HG02610 (cell line): ENCODE data around the gene BUB1.
"Not testable (repeated sequence)": the region's sequence is repeated elsewhere in the genome, so short reads cannot be mapped to it uniquely, and the experiment has no call there.

Source experiments
- ATAC-seq: cut with Tn5 transposase; IDR thresholded peaks from one replicate; pipeline ENCODE4 v1.9.1; 2021; ENCODE audit warnings: mild to moderate bottlenecking, moderate library complexity; ENCODE audit not compliant: unreplicated experiment

Gene BUB1

GRCh38 chr2:110677530-110678456 is at the start of gene BUB1:
Gene BUB1, minus strand, starts transcription at chr2:110678063. Its CDS starts 68 bp downstream, at chr2:110677995.
- ATAC-seq: peak; percentile 64

- ATAC-seq: no peak
Measured at GRCh38 chr2:110726285-110726684, 48.4 kb upstream of the BUB1 start.

- no peak for ATAC-seq
Measured at GRCh38 chr2:110725859-110726258, 48.0 kb upstream of the BUB1 start.

GRCh38 chr2:110725370-110725769 is 47.5 kb upstream of the BUB1 start:
- no peak for ATAC-seq

- no peak for ATAC-seq
Measured at GRCh38 chr2:110724820-110725219, 47.0 kb upstream of the BUB1 start.

GRCh38 chr2:110720547-110720946 is 42.7 kb upstream of the BUB1 start:
- no peak for ATAC-seq

- ATAC-seq: no peak
Measured at GRCh38 chr2:110718990-110719389, 41.1 kb upstream of the BUB1 start.

- peak; percentile 41 for ATAC-seq
Measured at GRCh38 chr2:110718382-110718781, 40.5 kb upstream of the BUB1 start.

GRCh38 chr2:110717734-110718133 is 39.9 kb upstream of the BUB1 start:
- ATAC-seq: no peak

- no peak for ATAC-seq
Measured at GRCh38 chr2:110716959-110717645, 39.2 kb upstream of the BUB1 start.

GRCh38 chr2:110714452-110715224 is 36.8 kb upstream of the BUB1 start:
- ATAC-seq: no peak

- ATAC-seq: peak; percentile 77
Measured at GRCh38 chr2:110713513-110714362, 35.9 kb upstream of the BUB1 start.

- ATAC-seq: no peak
Measured at GRCh38 chr2:110712737-110713136, 34.9 kb upstream of the BUB1 start.

GRCh38 chr2:110708455-110708854 is 30.6 kb upstream of the BUB1 start:
- ATAC-seq: no peak

- no peak for ATAC-seq
Measured at GRCh38 chr2:110707386-110707965, 29.6 kb upstream of the BUB1 start.

GRCh38 chr2:110702514-110703380 is 24.9 kb upstream of the BUB1 start:
- ATAC-seq: no peak

- not testable (repeated sequence) for ATAC-seq
Measured at GRCh38 chr2:110698253-110698652, 20.4 kb upstream of the BUB1 start.

GRCh38 chr2:110695146-110695898 is 17.5 kb upstream of the BUB1 start:
- ATAC-seq: not testable (repeated sequence)
